Stimulated activated CD4-positive, alpha-beta T cell treated with anti-CD3 and anti-CD28 coated beads, TNF-alpha, amount 100 ng/mL, for 4 hours (primary cell): ENCODE results near the gene PDE4B.

Experiments used
- DNase-seq, 3 experiments: peaks; one replicate each; pipeline ENCODE4 v3.0.0-alpha.2; 2020; ENCODE audit warnings: low read depth in 3 of 3

Gene PDE4B

GRCh38 chr1:65882076-65882475, 89.4 kb downstream of the PDE4B start:
- no peak for DNase-seq

GRCh38 chr1:65889441-65889840, 96.7 kb downstream of the PDE4B start:
- DNase-seq, result no peak

- no peak for DNase-seq
These were observed 97.6 kb downstream of the PDE4B start for GRCh38 chr1:65890201-65890843.

GRCh38 chr1:65894738-65895605, 102.3 kb downstream of the PDE4B start:
- DNase-seq, result no peak

- DNase-seq, result no peak
These were observed 104.0 kb downstream of the PDE4B start for GRCh38 chr1:65896721-65897120.

GRCh38 chr1:65897485-65897884, 104.8 kb downstream of the PDE4B start:
- no peak for DNase-seq

- DNase-seq, result no peak
These were observed 112.0 kb downstream of the PDE4B start for GRCh38 chr1:65904681-65905083.

GRCh38 chr1:65910432-65910831, 117.7 kb downstream of the PDE4B start:
- no peak for DNase-seq

GRCh38 chr1:65911679-65912078, 119.0 kb downstream of the PDE4B start:
- no peak for DNase-seq

GRCh38 chr1:65918564-65918963, 125.9 kb downstream of the PDE4B start:
- DNase-seq, result no peak

GRCh38 chr1:65921446-65921845, 128.8 kb downstream of the PDE4B start:
- DNase-seq, result no peak

GRCh38 chr1:65924471-65924870, 131.8 kb downstream of the PDE4B start:
- no peak for DNase-seq

- no peak for DNase-seq
These were observed 145.8 kb downstream of the PDE4B start for GRCh38 chr1:65938506-65938905.

GRCh38 chr1:65939191-65939590, 146.5 kb downstream of the PDE4B start:
- DNase-seq, result no peak

GRCh38 chr1:65939636-65940035, 146.9 kb downstream of the PDE4B start:
- no peak for DNase-seq

GRCh38 chr1:65940126-65940525, 147.4 kb downstream of the PDE4B start:
- no peak for DNase-seq

- DNase-seq, result no peak
These were observed 149.8 kb downstream of the PDE4B start for GRCh38 chr1:65942476-65942875.

GRCh38 chr1:65946376-65946775, 153.7 kb downstream of the PDE4B start:
- no peak for DNase-seq

- DNase-seq, result no peak
These were observed 154.3 kb downstream of the PDE4B start for GRCh38 chr1:65946960-65947359.

- DNase-seq, result no peak
These were observed 156.0 kb downstream of the PDE4B start for GRCh38 chr1:65948609-65949229.

GRCh38 chr1:65949230-65949626, 156.5 kb downstream of the PDE4B start:
- no peak for DNase-seq

GRCh38 chr1:65949933-65950332, 157.2 kb downstream of the PDE4B start:
- DNase-seq, result no peak

- no peak for DNase-seq
These were observed 160.0 kb downstream of the PDE4B start for GRCh38 chr1:65952696-65953095.
